ENCODE data around the gene SHFL. TPM values are rescaled to one million over a fixed set of nuclear protein-coding genes. Genes with fewer than 3 reads are reported as not detected.

SHFL gene
- 100 to 1,000 TPM in 1 of 6 experiments, 10 to 100 TPM in 5; 68.5 to 119 (median 88.9) TPM for total RNA-seq
- long read RNA-seq, transcript C19orf66-201 (8 exons, 2,117 nt), result major isoform, 21 of 43 reads
- long read RNA-seq, transcript C19orf66-203 (7 exons, 2,079 nt), result minor isoform, 7 of 43 reads
- long read RNA-seq, partial matches to known transcripts, result 4 of 43 reads
- long read RNA-seq, other reads (novel, unspliced or antisense), result 8 of 43 reads

DNA sequence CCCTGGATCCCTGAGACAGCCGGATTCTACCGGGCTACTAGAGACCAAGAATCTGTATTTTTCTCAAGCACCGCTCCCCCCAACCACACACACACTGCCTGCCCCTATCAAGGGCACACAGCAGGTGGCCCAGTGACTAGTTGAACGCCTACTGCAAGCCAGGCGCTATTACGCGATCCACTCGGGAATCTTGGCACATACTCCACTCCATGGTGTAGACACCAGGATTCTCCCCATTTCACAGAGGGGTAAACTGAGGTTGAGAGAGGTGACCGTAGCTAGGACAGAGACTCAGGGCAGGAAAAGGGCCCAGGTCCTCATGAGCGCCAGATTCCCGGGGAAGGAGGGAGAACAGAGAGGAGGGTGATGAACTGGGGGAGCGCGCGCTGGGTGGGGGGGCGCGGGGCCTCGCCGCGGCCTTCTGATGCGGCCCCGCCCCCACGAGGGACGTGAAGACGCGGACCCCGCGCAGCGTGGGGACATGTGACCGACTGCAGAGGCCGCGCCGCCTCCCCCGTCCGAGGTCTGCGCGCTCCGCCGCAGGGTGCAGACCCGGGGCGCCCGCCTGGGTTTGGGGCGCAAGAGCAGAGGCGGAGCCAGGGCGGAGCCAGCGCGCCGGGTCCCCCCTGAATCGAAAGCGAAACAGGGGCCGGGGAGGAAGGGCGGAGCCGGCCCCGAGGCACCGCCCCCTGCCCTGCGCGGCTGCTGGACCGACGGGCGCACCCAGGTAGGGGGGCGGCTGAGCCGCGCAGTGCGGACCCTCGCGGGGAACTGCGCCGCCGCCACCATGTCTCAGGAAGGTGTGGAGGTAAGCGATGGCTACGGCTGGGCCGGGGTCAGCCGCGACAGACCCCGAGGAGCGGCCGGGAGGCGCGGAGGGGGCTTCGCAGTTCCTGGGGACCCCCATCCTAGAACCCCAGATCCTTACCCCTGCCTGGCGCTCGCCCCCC is at the start of gene SHFL:
Gene SHFL, plus strand, starts transcription at position 677 of the 950 bp plus-strand sequence. Its CDS starts 111 bp downstream, at position 788.
- peak within 1 kb of the TSS; percentile 90 to 97 (median 97) for H3K27ac ChIP-seq
- 8% methylated on average over 24 of the region's 81 CpGs for WGBS (ENCODE audit: insufficient coverage, low coverage, low lambda C conversion rate, missing lambda C conversion rate)
- TF ChIP-seq POLR2A (IDR thresholded peaks at IDR 0.05) (peak; percentile 75), CTCF (IDR thresholded peaks at IDR 0.05) (no peak)
- DNase-seq (peak; percentile 89 to 90 (median 89)), ATAC-seq (peak; percentile 75 to 93 (median 86))
- peaks cover 0 to 7% (median 3%) of the 10 kb centered on the region in 4 donors for H3K36me3 ChIP-seq
- no peaks in the 10 kb centered on the region for H3K9me3 ChIP-seq
- intact Hi-C loops (cut with DNase I), result no loop called here
- no peaks in the 10 kb centered on the region for H3K27me3 ChIP-seq
- H3K4me1 ChIP-seq, result peaks cover 0 to 19% (median 0%) of the 10 kb centered on the region in 4 donors
- H3K4me3 ChIP-seq, result peak within 1 kb of the TSS; percentile 96 to 100 (median 99)

DNA sequence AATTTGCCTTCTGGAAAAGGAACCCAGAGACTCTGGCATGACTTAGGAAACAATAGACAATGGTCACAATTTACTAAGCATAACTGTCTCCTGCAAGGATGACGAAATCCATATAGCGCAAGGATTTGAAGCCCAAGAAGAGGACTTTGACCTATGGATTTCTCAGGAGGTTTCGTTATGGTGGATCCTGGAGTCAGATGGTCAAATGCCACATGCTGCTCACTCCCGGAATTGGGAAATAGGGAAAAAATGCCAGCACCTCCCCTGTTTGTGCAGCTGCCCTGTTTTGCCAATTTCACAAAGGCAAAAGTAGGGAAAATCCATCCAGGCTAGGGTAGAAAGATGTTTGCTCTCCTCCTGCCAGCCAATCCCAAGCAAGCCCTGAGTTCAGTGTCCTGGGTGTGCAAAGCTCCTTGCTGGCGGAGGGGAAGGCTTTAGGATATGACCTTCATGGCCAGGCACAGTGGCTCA is 49.5 kb upstream of the SHFL start:
- no peaks in the 10 kb centered on the region for H3K36me3 ChIP-seq
- 22% methylated on average over 4 of the region's 5 CpGs for WGBS (ENCODE audit: insufficient coverage, low coverage, low lambda C conversion rate, missing lambda C conversion rate)
- no peaks in the 10 kb centered on the region for H3K27me3 ChIP-seq
- H3K4me1 ChIP-seq, result peaks cover 0 to 48% (median 15%) of the 10 kb centered on the region in 4 donors
- ATAC-seq, result peak; percentile 82 to 88 (median 84)
- H3K4me3 ChIP-seq, result no peak overlapping the region
- H3K9me3 ChIP-seq, result no peaks in the 10 kb centered on the region
- H3K27ac ChIP-seq, result peak overlapping the region in 2 of 3 donors; percentile 64 to 82
- no peak for TF ChIP-seq POLR2A (IDR thresholded peaks at IDR 0.05)
- no peak for TF ChIP-seq CTCF (IDR thresholded peaks at IDR 0.05)
- intact Hi-C loops (cut with DNase I), result loop anchor here in 1 of 2 donors (2.0 kb wide), 1 partner anchor 34 kb away; no protein-coding TSS in a partner anchor
- DNase-seq, result peak; percentile 78 to 95 (median 91)

DNA sequence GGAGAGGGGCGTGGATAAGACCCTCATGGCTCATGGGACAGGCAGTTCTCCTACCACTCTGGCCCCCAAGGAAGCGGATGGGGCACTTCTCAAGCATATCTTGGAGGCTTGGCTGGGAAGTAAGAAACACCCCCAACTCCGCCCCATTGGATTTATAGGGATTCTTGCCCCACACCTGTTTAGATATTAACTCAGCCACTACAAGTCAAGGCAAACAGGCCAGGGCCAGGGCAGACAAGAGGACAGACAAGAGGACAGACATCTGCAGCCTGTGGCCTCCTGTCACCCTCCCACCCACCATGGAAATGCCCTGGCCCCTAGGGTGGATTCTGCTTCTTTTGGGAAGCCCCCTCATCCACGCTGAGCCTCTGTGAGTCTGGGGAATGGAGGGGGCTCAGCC is 48.8 kb upstream of the SHFL start:
- ATAC-seq (peak; percentile 68 to 80 (median 78)), DNase-seq (peak; percentile 58 to 85 (median 84))
- 33% methylated on average over 1 of the region's 4 CpGs for WGBS (ENCODE audit: insufficient coverage, low coverage, low lambda C conversion rate, missing lambda C conversion rate)
- Histone ChIP-seq H3K4me1 (peaks cover 0 to 48% (median 15%) of the 10 kb centered on the region in 4 donors), H3K27me3 (no peaks in the 10 kb centered on the region), H3K36me3 (no peaks in the 10 kb centered on the region), H3K27ac (peak overlapping the region; percentile 51 to 82 (median 64)), H3K9me3 (no peaks in the 10 kb centered on the region), H3K4me3 (peak overlapping the region; percentile 24 to 64 (median 63))
- TF ChIP-seq CTCF (IDR thresholded peaks at IDR 0.05) (no peak), POLR2A (IDR thresholded peaks at IDR 0.05) (peak; percentile 68)
- intact Hi-C loops (cut with DNase I), result loop anchor here in 1 of 2 donors (2.0 kb wide), 1 partner anchor 33 kb away; no protein-coding TSS in a partner anchor

GRCh38 chr19:10037809-10038208 is 48.3 kb upstream of the SHFL start:
- DNase-seq (peak in 2 of 3 donors; percentile 40 to 60), ATAC-seq (peak in 2 of 4 donors; percentile 2 to 30)
- peak overlapping the region; percentile 51 to 82 (median 64) for H3K27ac ChIP-seq
- WGBS (ENCODE audit: insufficient coverage, low coverage, low lambda C conversion rate, missing lambda C conversion rate), result 5% methylated on average over 4 of the region's 5 CpGs
- no peak for TF ChIP-seq POLR2A (IDR thresholded peaks at IDR 0.05)
- TF ChIP-seq CTCF (IDR thresholded peaks at IDR 0.05), result no peak
- H3K27me3 ChIP-seq, result no peaks in the 10 kb centered on the region
- peaks cover 0 to 46% (median 15%) of the 10 kb centered on the region in 4 donors for H3K4me1 ChIP-seq
- H3K36me3 ChIP-seq, result no peaks in the 10 kb centered on the region
- intact Hi-C loops (cut with DNase I), result loop anchor here in 1 of 2 donors (2.0 kb wide), 1 partner anchor 33 kb away; no protein-coding TSS in a partner anchor
- H3K9me3 ChIP-seq, result peaks cover 0 to 4% (median 0%) of the 10 kb centered on the region in 4 donors
- H3K4me3 ChIP-seq, result peak overlapping the region; percentile 24 to 64 (median 63)

Data from right lobe of liver (tissue), 6 donors.